KBM-7 (cell line): ENCODE results near the gene FAM149A.

Source experiments
- DNase-seq: peaks from one replicate; pipeline ENCODE4 v3.0.0-alpha.2; 2015
- in situ Hi-C: fragments of 300-500 bp; cut with MboI; formaldehyde crosslinking; loops from 2 replicates; pipeline ENCODE4 v1.14.3; 2020; ENCODE audit warnings: low sequenced_read_pairs, low pct_unique_long_range_greater_than_20kb, mixed read lengths

Gene FAM149A

DNA sequence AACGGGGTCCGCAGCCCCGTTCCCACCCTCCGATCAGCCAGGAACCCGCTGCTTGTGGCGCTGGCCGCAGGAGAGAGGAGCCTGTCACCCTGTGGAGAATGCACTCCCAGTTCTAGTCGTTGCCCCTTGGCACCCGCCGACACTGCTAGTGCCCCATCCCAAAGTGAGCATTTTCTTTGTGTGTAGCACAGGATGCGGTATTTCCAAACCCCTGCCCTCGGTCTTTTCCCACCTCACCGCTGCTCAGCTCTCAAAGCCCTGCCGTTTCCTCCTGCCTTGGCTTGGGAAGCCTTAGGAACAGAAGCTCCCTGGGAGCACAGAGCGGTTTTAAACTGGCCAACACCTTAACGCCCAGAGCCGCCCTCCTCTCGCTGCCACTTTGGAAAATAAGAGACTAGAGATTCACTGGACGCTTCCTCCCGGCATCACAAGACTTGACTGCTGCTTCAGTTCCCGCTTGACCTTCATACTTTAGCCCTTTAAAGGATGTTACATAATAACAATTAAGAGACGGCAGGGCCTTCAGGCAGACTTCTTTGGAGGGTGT, 87.6 kb downstream of the FAM149A start:
- DNase-seq = peak; percentile 60
- in situ Hi-C loops = no loop called here

DNA sequence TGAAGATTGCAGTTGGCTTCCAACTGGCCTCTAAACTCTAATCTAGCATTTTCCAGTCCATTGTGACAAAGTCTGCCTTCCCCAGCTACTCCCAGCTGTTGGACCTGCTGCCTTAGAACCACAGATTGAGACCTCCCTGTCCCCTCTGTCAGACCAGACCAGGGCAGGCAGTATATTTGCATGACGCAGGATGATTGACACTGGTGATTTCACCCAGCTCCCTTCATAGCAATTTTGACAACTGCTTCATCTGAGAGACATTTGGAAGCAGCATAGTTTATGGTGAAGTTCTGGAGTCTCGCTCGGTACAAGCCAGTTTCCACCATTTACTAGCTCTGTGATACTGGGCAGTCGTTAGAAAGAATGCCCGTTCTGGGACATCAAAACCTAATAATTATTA, 89.3 kb downstream of the FAM149A start:
- no peak for DNase-seq

DNA sequence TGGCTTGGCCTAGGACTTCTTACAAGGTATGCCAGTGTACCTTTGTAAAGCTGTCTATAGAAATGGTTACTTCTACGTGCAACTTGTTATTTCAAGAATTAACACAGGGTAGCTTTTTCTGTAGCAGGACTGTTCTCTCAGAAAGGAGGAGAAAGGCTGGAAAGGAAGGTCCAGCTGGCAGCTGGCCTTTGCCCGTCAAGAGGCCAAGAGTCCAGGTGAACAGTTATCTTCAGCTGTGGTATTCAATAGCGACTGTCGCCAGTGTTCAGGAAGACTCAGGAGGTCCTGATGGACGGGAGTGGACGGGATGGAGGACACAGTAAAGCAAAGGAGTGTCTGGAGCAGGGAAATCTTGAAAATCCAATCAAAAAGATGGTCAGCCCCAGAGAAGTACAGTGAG, 91.6 kb downstream of the FAM149A start:
- no peak for DNase-seq
- in situ Hi-C loops = no loop called here

More for the DNA sequence above, 89.3 kb downstream of the FAM149A start:
- in situ Hi-C loops = no loop called here

DNA sequence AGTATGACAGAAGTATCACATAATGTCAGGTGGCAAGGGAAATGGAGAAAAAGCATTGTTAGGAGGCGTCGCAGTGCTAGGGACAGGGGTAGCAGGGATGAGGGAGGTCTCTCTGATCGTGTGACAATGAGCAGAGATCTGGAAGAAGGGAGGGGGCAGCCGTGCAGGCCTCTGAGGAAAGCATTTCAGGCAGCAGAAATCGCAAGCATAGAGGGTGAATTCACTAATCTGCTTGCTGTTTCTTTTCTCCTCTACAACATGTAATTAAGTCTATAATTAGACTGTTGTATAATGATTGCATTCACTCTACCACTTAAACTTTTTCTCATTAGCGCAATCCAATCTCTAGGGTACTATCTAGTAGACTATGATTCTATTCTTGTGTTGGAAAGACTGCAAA, 96.0 kb downstream of the FAM149A start:
- DNase-seq = no peak

DNA sequence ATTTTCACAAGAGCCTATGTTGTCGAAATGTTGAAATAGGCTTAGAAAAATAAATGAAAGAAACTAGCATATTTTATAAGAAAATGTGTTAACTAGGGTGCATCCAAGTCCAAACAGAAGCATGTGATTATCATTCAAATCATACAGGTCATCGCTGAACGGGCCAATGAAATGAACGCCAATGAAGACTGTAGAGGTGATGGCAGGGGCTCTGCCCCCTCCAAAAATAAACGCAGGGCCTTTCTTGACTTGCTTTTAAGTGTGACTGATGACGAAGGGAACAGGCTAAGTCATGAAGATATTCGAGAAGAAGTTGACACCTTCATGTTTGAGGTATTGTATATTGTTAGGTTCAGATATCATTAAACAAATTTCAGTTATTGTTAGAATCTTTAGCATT, 96.5 kb downstream of the FAM149A start:
- in situ Hi-C loops = no loop called here
- DNase-seq = no peak

More for the DNA sequence above, 96.0 kb downstream of the FAM149A start:
- in situ Hi-C loops = no loop called here

DNA sequence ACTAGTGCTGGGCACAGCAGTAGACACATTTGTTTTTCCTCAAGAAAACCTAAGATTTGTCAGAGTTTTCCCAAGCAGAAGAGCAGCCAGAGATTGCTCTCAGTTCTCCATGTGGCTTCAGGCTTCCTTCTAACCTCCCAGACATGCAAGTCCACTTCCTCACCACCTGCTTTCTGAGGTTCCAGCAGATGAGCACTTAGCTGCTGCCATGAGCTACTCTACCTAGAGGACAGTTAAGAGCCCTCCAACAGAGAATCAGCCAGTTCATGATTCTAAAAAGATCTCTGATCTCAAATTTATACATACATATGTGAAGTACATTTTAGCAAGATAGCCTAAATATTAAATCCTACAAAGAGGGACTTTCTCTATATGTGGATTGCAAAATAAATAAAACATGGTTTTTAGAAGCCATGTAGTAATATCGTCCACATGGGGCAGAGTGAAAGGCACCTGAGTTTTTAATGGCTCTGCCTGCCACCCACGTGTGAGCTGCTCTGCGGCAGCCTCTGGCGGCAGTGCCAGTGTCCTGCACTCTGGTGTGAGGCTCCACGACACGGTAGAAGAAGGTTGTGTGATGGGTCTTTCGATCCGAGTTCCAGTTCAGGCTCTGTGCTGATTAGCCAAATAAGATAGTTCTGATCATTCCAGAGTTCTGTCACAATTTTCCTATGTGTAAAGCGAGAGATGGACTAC, 97.2 kb downstream of the FAM149A start:
- in situ Hi-C loops = no loop called here
- no peak for DNase-seq

DNA sequence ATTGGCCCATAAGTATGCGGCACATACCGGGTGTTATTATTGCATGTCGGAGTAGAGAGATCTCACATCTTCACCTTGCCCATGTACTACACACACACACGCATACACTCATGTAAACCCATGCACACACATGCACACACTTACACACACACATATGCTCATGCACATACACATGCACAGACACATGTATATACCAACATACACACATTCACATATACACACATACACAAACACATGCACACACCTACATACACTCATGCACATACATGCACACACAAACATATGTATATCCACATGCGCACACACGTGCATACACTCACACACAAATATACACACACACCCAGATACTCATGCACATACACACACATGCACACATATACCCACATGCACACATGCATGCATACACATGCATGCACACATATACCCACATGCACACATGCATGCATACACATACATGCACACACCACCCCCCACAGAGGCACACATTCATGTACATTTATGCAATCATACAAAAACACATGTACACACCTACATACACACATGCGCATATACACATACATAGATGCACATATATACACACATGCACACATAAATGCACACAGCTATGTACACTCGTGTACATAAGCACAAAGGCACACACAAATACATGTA, 98.1 kb downstream of the FAM149A start:
- no peak for DNase-seq
- in situ Hi-C loops = no loop called here

DNA sequence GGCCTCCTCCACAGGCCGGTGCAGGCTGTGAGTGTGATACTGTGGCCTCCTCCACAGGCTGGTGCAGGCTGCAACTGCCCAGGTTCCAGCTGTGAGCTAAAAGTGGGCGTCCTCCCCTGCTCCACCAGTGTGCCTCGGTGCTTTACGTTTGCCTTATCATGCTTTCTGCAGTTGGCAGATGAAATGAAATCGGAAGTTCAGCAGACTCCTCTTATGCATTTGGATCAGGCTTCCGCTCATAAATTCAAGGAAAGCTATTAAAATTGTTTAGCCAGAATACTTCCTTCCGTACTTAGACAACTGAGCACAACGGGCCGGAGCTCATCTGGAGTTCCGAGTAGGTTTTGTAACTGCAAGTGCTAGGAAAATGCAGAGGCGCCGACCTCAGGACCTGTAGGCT, 98.9 kb downstream of the FAM149A start:
- DNase-seq = no peak
- in situ Hi-C loops = no loop called here

DNA sequence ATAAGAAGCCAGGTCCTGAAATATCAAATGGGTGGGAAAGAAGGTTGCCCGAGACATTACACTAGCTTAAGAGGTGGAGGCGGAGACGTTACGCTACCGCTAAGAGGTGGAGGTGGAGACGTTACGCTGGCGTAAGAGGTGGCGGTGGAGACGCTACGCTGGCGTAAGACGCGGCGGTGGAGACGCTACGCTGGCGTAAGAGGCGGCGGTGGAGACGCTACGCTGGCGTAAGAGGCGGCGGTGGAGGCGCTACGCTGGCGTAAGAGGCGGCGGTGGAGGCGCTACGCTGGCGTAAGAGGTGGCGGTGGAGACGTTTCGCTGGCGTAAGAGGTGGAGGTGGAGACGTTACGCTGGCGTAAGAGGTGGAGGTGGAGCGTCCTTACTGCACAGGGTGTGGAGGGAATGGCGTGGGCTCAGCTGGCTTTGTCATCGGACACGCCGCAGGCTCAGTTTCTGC, 99.6 kb downstream of the FAM149A start:
- in situ Hi-C loops = no loop called here
- no peak for DNase-seq

DNA sequence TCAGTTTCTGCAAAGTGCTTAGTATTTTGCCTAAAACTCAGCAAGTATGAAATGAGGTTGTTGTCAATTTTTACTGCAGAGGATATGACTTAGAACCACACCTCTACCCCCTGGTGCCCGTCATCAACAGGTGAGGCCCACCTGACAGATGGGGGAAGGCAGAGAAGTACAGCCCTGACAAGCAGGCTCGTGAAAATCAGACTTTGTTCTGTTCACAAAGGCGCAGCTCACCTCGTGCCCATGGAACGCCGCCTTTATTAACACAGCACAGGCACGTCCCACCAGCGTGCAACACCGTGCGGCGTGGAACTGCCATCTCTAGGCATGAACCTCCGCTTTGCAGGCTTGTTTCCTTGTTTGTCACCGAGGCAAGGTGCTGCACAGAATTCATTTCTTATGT, 100.2 kb downstream of the FAM149A start:
- in situ Hi-C loops = no loop called here
- no peak for DNase-seq

DNA sequence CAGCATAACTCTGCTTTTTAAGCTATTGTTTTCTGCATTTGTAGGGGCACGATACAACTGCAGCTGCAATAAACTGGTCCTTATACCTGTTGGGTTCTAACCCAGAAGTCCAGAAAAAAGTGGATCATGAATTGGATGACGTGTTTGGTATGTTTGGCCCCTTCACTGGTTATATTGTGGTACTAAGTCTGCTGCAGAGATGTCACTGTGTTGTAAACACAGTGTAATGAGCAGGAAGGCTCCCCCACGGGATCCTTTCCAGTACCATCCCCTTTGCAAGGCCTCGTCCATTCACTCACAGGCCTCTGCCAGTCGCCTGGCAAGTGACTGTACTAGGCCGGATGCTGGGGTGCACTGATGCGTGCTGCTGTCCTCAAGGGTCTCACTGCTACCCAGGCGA, 100.7 kb downstream of the FAM149A start:
- in situ Hi-C loops = no loop called here
- no peak for DNase-seq

DNA sequence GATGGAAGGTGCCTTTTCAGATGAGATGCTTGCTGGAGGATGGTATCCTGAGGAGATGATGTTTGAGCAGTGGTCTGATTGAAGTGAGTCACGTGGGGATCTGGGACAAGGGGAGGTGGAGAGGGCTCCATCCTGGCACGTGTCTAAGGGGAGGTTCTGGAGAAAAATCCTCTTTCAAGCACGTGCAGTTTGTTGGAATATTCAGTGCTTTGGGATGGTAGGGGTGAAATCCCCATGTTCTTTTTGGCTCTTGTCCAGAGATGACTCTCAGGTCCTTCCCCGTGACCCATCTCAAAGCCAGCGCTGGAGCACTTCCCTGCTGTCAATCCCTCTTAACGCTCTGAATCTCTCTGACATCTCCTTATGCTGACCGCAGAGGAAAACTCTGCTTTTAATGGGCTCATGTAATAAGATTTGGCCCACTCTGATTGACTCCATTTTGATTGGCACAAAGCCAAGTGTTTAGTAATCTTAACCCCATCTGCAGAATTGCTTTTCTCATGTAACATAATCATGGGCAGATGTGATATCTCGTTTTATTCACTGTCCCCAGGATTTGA, 112.0 kb downstream of the FAM149A start:
- in situ Hi-C loops = no loop called here
- no peak for DNase-seq

DNA sequence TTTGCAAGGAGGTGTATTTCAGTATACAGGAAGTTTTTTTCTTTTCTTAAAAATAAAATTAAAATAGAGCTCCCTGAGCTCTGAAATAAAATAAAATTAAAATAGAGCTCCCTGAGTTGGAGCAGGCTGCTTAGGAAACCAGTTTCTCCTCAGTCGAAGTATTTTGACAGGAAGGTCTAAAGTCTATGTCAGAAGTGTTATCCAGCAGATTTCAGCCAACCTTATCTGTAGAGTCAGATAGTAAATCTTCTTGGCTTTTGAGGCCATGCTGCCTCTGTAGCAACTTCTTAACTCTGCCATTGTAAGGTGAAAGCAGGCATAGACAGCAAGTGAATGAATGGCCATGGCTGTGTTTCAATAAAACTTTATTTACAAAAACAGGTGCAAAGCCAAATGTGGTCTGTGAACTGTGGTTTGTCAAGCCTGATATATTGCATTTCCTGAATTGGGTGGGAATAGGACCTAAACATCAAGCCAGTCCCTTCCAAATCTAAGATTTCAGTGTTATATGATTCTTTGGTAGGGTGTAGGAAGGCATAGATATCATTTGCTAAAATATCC, 113.3 kb downstream of the FAM149A start:
- no peak for DNase-seq
- in situ Hi-C loops = no loop called here

DNA sequence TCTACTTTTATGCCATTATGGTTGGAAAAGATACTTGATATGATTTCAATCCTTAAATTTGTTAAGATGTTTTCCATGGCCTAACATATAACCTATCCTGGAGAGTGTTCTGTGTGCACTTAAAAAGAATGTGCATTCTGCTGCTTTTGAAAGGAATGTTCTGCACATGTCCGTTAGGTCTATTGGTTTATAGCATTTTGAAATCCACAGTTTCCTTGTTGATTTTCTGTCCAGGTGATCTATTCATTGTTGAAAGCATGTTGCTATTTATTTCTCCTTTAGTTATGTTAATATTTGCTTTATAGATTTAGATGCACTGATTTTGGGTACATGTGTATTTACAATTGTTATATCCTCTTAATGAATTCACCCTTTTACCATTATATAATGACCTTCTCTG, 117.1 kb downstream of the FAM149A start:
- in situ Hi-C loops = no loop called here
- DNase-seq = no peak
